NCI-H1930 (cell line): ENCODE data around the gene CTRB1.
"Not testable (repeated sequence)": the region's sequence is repeated elsewhere in the genome, so short reads cannot be mapped to it uniquely, and the experiment has no call there.

Source experiments
- DNase-seq, 2 experiments: peaks; one replicate each; lab custom pipeline; 2025; lab: John Stamatoyannopoulos, UW

The CTRB1 gene

GRCh38 chr16:75256696-75257343 lies 38.0 kb downstream of the CTRB1 start:
- no peak for DNase-seq

- DNase-seq, result no peak
Measured at GRCh38 chr16:75257886-75258806, 39.4 kb downstream of the CTRB1 start.

GRCh38 chr16:75258807-75259141 lies 40.0 kb downstream of the CTRB1 start:
- DNase-seq, result no peak

- DNase-seq, result no peak
Measured at GRCh38 chr16:75260851-75261589, 42.2 kb downstream of the CTRB1 start.

- DNase-seq, result no peak
Measured at GRCh38 chr16:75261590-75262078, 42.8 kb downstream of the CTRB1 start.

- no peak for DNase-seq
Measured at GRCh38 chr16:75262104-75262799, 43.5 kb downstream of the CTRB1 start.

- DNase-seq, result no peak
Measured at GRCh38 chr16:75262800-75263127, 44.0 kb downstream of the CTRB1 start.

- DNase-seq, result no peak
Measured at GRCh38 chr16:75263291-75263962, 44.6 kb downstream of the CTRB1 start.

- no peak for DNase-seq
Measured at GRCh38 chr16:75263963-75264445, 45.2 kb downstream of the CTRB1 start.

- DNase-seq, result no peak
Measured at GRCh38 chr16:75264457-75264998, 45.7 kb downstream of the CTRB1 start.

- DNase-seq, result no peak
Measured at GRCh38 chr16:75264999-75265910, 46.5 kb downstream of the CTRB1 start.

- peak in 1 of 2 experiments; percentile 50 for DNase-seq
Measured at GRCh38 chr16:75265911-75266701, 47.3 kb downstream of the CTRB1 start.

GRCh38 chr16:75266738-75267630 lies 48.2 kb downstream of the CTRB1 start:
- no peak for DNase-seq

GRCh38 chr16:75267631-75268264 lies 49.0 kb downstream of the CTRB1 start:
- DNase-seq, result no peak

- DNase-seq, result not testable (repeated sequence)
Measured at GRCh38 chr16:75269358-75269757, 50.6 kb downstream of the CTRB1 start.

- no peak for DNase-seq
Measured at GRCh38 chr16:75271441-75272096, 52.8 kb downstream of the CTRB1 start.

GRCh38 chr16:75272097-75272551 lies 53.3 kb downstream of the CTRB1 start:
- no peak for DNase-seq
